HG03064 (cell line): ENCODE measurements around the gene PIK3IP1.

ENCODE experiments used
- ATAC-seq: cut with Tn5 transposase; IDR thresholded peaks from one replicate; pipeline ENCODE4 v1.9.1; 2021; ENCODE audit warnings: low read depth; ENCODE audit not compliant: unreplicated experiment

Gene PIK3IP1

GRCh38 chr22:31281733-31282132, 10.6 kb downstream of the PIK3IP1 start:
- no peak for ATAC-seq

GRCh38 chr22:31279821-31280505, 12.3 kb downstream of the PIK3IP1 start:
- no peak for ATAC-seq

GRCh38 chr22:31279327-31279669, 13.0 kb downstream of the PIK3IP1 start:
- ATAC-seq = no peak

- ATAC-seq = no peak
These were observed 13.5 kb downstream of the PIK3IP1 start for GRCh38 chr22:31278626-31279326.

GRCh38 chr22:31278151-31278621, 14.1 kb downstream of the PIK3IP1 start:
- ATAC-seq = no peak

- ATAC-seq = no peak
These were observed 14.5 kb downstream of the PIK3IP1 start for GRCh38 chr22:31277741-31278140.

GRCh38 chr22:31276426-31277167, 15.7 kb downstream of the PIK3IP1 start:
- no peak for ATAC-seq

- ATAC-seq = no peak
These were observed 16.7 kb downstream of the PIK3IP1 start for GRCh38 chr22:31275576-31275975.

GRCh38 chr22:31275018-31275417, 17.3 kb downstream of the PIK3IP1 start:
- no peak for ATAC-seq

GRCh38 chr22:31274017-31274416, 18.3 kb downstream of the PIK3IP1 start:
- ATAC-seq = no peak

GRCh38 chr22:31272522-31273446, 19.5 kb downstream of the PIK3IP1 start:
- no peak for ATAC-seq

GRCh38 chr22:31271485-31271884, 20.8 kb downstream of the PIK3IP1 start:
- no peak for ATAC-seq

- ATAC-seq = no peak
These were observed 21.3 kb downstream of the PIK3IP1 start for GRCh38 chr22:31271026-31271425.

GRCh38 chr22:31269892-31270579, 22.3 kb downstream of the PIK3IP1 start:
- ATAC-seq = no peak

GRCh38 chr22:31268281-31268680, 24.0 kb downstream of the PIK3IP1 start:
- no peak for ATAC-seq

- ATAC-seq = no peak
These were observed 28.2 kb downstream of the PIK3IP1 start for GRCh38 chr22:31263896-31264640.

- ATAC-seq = no peak
These were observed 29.8 kb downstream of the PIK3IP1 start for GRCh38 chr22:31262312-31263133.

GRCh38 chr22:31260474-31260856, 31.8 kb downstream of the PIK3IP1 start:
- no peak for ATAC-seq
